Measurements from ENCODE around the gene GLP1R. TPM values are rescaled to one million over a fixed set of nuclear protein-coding genes. Genes with fewer than 3 reads are reported as not detected.

The GLP1R gene
- total RNA-seq (2014; rRNA removed) (not detected in 2 replicates), Bru-seq, nascent RNA (not detected), BruChase-seq, experiment 1, labeled RNA remaining after a 6-hour chase (not detected), BruChase-seq, experiment 2, labeled RNA remaining after a 2-hour chase (not detected)
- long read RNA-seq = 0 reads

DNA sequence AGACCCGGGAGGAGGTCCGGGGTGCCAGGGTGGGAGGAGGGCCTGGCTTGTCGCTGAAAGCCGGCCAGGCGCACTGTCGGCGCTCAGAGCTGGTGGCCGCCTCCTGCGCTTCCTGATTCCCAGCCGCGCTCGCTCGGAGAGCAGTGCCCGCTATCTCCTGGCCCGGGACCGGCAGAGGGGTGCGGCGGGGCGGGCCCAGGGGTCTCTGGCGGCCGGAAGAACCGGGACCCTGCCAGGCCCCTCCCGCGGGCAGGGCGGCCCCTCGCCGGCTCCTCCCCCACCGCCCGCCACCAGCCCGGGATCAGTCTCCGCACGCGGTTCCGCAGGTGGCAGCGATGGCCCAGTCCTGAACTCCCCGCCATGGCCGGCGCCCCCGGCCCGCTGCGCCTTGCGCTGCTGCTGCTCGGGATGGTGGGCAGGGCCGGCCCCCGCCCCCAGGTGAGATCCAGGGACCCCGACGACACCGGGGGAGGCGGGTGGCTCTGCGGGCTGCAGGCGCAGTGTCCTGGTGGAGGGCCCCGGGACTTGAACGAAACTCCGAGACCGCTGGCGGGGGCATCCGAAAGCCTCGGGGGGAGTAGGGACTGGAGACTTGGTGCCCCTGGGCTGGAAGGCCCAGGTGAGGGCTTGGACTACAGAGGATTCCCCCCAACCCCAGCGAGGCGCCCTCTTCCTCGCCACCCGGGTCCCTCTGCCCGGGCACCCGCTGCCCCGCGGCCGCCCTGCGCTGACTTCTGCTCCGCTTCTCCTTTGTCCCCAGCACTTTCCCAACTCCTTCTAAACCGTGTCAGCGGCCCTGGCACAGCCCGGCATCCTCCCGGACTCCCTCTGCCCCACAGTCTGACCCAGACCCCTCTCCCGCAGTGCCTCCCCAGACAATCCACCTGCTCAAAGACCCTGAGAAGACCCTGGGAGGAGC, at the start of gene GLP1R:
Gene GLP1R, plus strand, starts transcription at position 301 of the 919 bp plus-strand sequence. Its CDS starts 60 bp downstream, at position 361.
- no TSS peak for BruUV-seq (replicated peaks)
- H3K4me2 ChIP-seq (ENCODE audit: low read length) = no peak within 1 kb of the TSS

DNA sequence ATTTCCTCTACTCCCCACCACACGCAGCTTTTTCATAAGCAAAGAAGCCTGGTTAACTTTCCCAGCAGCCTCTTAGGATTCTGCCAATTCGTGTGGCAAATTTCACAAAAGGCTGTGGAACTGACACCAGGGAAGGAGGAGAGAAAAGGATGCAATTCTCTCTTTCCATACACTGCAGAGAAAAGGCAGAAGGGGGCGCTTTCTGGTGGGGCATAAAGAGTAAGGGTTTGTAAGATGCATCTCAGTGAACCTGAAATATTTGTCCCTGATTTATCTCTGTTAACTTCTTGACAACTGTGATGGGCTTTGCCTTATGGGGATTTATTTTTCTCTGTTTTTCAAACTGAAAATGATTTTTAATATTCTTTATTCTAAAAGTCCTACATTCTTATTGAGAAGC, 45.5 kb upstream of the GLP1R start:
- CTCF ChIA-PET = no interaction called here
- Histone ChIP-seq H3K27me3 (ENCODE audit: low read length) (peaks cover 79% of the 10 kb centered on the region), H3K4me3 (ENCODE audit: low read length) (no peak overlapping the region), H3K4me1 (ENCODE audit: insufficient read depth, low read length) (no peaks in the 10 kb centered on the region), H3K36me3 (ENCODE audit: low read depth, low read length) (no peaks in the 10 kb centered on the region), H3K79me2 (ENCODE audit: low read length) (no peaks in the 10 kb centered on the region), H4K20me1 (ENCODE audit: low read length) (no peaks in the 10 kb centered on the region), H3K9ac (ENCODE audit: low read length) (no peak overlapping the region), H3K9me2 (replicated peaks; ENCODE audit: low read length) (no peaks in the 10 kb centered on the region), H3F3A (ENCODE audit: low read length, unreplicated experiment) (no peaks in the 10 kb centered on the region), H3K4me2 (ENCODE audit: low read length) (no peak overlapping the region), H2AFZ (ENCODE audit: low read length) (no peak overlapping the region), H3K27ac (ENCODE audit: low read length) (no peak overlapping the region), H3K9me3 (ENCODE audit: low read length) (no peaks in the 10 kb centered on the region)
- POLR2A ChIA-PET (ENCODE audit: unreplicated experiment) = no interaction called here
- intact Hi-C loops (cut with micrococcal nuclease) = no loop called here
- no TSS peak for BruUV-seq (replicated peaks)
- DNase-seq (peak; percentile 25), ATAC-seq (no peak)
- TF ChIP-seq CTCF (conservative IDR thresholded peaks at IDR 0.05; ENCODE audit: low read depth, low read length) = peak; percentile 47; the same call in 1 of the 2 replicates
- TF ChIP-seq EZH2phosphoT487 (IDR thresholded peaks at IDR 0.05; ENCODE audit: borderline replicate concordance, low read length) = no peak
- no peak for TF ChIP-seq EZH2 (IDR thresholded peaks at IDR 0.05; ENCODE audit: low read length, unreplicated experiment)

More for the DNA sequence above, at the start of gene GLP1R:
- no peaks in the 10 kb centered on the region for H3K9me2 ChIP-seq (replicated peaks; ENCODE audit: low read length)
- intact Hi-C loops (cut with micrococcal nuclease) = no loop called here
- ATAC-seq (no peak), DNase-seq (no peak)
- H3K27me3 ChIP-seq (ENCODE audit: low read length) = peaks cover 16% of the 10 kb centered on the region
- POLR2A ChIA-PET (ENCODE audit: unreplicated experiment) = no interaction called here
- H3K79me2 ChIP-seq (ENCODE audit: low read length) = no peaks in the 10 kb centered on the region
- H3K9me3 ChIP-seq (ENCODE audit: low read length) = no peaks in the 10 kb centered on the region
- no peak within 1 kb of the TSS for H2AFZ ChIP-seq (ENCODE audit: low read length)
- H3K4me3 ChIP-seq (ENCODE audit: low read length) = no peak within 1 kb of the TSS
- TF ChIP-seq CTCF (conservative IDR thresholded peaks at IDR 0.05; ENCODE audit: low read depth, low read length) = no peak
- no peak for TF ChIP-seq EZH2phosphoT487 (IDR thresholded peaks at IDR 0.05; ENCODE audit: borderline replicate concordance, low read length)
- no peak for TF ChIP-seq EZH2 (IDR thresholded peaks at IDR 0.05; ENCODE audit: low read length, unreplicated experiment)
- no peaks in the 10 kb centered on the region for H4K20me1 ChIP-seq (ENCODE audit: low read length)
- peaks cover 9% of the 10 kb centered on the region; the same call in 1 of the 2 replicates for H3K4me1 ChIP-seq (ENCODE audit: insufficient read depth, low read length)
- no peak within 1 kb of the TSS for H3K27ac ChIP-seq (ENCODE audit: low read length)
- H3K9ac ChIP-seq (ENCODE audit: low read length) = no peak within 1 kb of the TSS
- no peaks in the 10 kb centered on the region for H3K36me3 ChIP-seq (ENCODE audit: low read depth, low read length)
- CTCF ChIA-PET = no interaction called here
- no peaks in the 10 kb centered on the region for H3F3A ChIP-seq (ENCODE audit: low read length, unreplicated experiment)

DNA sequence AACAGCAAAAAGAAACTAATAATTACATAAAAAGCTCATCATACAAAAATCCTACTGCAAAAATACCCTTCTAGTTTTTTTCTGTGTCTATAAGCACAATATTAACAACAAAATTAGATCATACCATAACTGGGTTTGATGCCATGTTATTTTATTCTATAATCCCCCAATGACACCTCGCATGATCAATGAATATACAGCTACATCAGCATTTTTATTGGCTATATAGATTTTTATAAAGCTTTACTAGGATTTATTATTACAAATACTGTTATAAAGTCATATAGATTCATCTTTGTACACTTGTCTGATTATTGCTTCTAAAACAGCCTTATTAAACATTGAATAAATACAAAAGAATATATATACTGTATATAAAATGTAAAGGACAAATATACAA, 45.1 kb upstream of the GLP1R start:
- Histone ChIP-seq H3K9me2 (replicated peaks; ENCODE audit: low read length) (no peaks in the 10 kb centered on the region), H3K4me1 (ENCODE audit: insufficient read depth, low read length) (no peaks in the 10 kb centered on the region), H3F3A (ENCODE audit: low read length, unreplicated experiment) (no peaks in the 10 kb centered on the region), H4K20me1 (ENCODE audit: low read length) (no peaks in the 10 kb centered on the region), H3K79me2 (ENCODE audit: low read length) (no peaks in the 10 kb centered on the region), H3K4me2 (ENCODE audit: low read length) (no peak overlapping the region), H3K36me3 (ENCODE audit: low read depth, low read length) (no peaks in the 10 kb centered on the region), H3K4me3 (ENCODE audit: low read length) (no peak overlapping the region), H3K27me3 (ENCODE audit: low read length) (peaks cover 79% of the 10 kb centered on the region), H3K9ac (ENCODE audit: low read length) (no peak overlapping the region), H3K9me3 (ENCODE audit: low read length) (no peaks in the 10 kb centered on the region), H2AFZ (ENCODE audit: low read length) (no peak overlapping the region), H3K27ac (ENCODE audit: low read length) (no peak overlapping the region)
- intact Hi-C loops (cut with micrococcal nuclease) = no loop called here
- ChIA-PET CTCF (no interaction called here), POLR2A (ENCODE audit: unreplicated experiment) (no interaction called here)
- DNase-seq (no peak), ATAC-seq (no peak)
- BruUV-seq (replicated peaks) = no TSS peak
- TF ChIP-seq EZH2phosphoT487 (IDR thresholded peaks at IDR 0.05; ENCODE audit: borderline replicate concordance, low read length) (no peak), CTCF (conservative IDR thresholded peaks at IDR 0.05; ENCODE audit: low read depth, low read length) (no peak), EZH2 (IDR thresholded peaks at IDR 0.05; ENCODE audit: low read length, unreplicated experiment) (no peak)
